ENCODE data around the gene SEMA4D.
"Not testable (repeated sequence)": the region's sequence is repeated elsewhere in the genome, so short reads cannot be mapped to it uniquely, and the experiment has no call there.

The SEMA4D gene

DNA sequence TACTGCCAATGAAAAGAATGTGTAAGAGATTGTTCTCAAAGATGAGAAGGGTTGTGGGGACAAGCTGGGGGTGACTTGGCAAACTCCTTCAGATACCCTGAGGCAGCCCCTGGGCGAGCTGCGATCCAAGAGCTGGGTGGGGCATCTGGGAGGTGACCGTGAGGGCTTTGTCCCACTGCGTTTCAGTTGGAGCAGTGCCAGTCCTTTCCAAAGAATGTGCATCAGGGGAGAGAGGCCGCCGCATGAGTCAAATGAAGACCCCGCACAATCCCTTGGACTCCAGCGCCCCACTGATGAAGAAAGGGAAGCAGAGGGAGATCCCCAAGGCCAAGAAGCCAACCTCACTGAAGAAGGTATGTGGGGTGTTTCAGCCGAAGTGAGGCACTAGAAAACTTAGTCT, 151.2 kb downstream of the SEMA4D start:
- no peak for DNase-seq

DNA sequence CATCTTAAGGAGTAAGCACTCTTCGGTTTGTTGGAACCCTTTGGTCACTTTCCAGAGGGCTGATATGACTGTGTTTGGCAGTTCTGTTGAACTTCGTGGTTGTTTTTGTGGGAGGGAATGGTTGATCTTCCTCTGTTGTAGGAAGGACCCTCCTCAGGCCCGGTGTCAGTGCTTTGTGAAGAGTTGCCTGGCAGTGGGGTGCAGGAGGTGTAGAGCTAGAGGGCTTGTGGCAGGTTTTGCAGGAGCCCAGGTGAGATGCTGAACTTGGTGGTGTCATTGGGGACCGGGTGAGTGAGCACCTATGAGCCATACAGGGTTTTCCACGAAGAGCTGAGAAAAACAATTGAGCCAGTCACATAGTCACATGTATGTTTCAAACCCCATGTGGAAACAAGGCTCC, 152.4 kb downstream of the SEMA4D start:
- no peak for DNase-seq

GRCh38 chr9:89343812-89344211, 154.1 kb downstream of the SEMA4D start:
- DNase-seq: not testable (repeated sequence)

- no peak for DNase-seq
These were observed 155.0 kb downstream of the SEMA4D start for GRCh38 chr9:89342948-89343347.

- DNase-seq: no peak
These were observed 155.7 kb downstream of the SEMA4D start for GRCh38 chr9:89342213-89342612.

- DNase-seq: no peak
These were observed 157.6 kb downstream of the SEMA4D start for GRCh38 chr9:89340332-89340731.

- no peak for DNase-seq
These were observed 158.1 kb downstream of the SEMA4D start for GRCh38 chr9:89339807-89340206.

DNA sequence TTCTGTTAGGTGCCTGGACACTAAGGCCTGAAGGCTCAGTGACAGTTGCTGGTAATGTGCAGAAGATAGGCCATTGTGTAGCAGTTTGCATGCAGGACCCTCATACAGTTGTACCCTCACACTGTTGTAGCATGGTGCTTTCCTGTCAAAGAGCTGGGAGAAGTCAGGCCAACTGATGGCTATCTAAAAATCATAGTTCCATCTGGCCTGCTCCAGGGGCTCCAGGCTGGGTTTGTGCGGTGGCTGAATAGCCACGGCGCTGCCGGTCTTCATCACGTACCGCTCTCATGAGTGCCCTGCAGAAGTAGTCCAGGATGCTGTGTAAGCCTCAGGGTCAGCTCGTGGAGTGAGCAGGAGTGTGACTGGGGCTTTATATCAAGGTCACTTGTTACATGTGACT, 167.4 kb downstream of the SEMA4D start:
- no peak for DNase-seq

- DNase-seq: no peak
These were observed 168.0 kb downstream of the SEMA4D start for GRCh38 chr9:89329917-89330316.

DNA sequence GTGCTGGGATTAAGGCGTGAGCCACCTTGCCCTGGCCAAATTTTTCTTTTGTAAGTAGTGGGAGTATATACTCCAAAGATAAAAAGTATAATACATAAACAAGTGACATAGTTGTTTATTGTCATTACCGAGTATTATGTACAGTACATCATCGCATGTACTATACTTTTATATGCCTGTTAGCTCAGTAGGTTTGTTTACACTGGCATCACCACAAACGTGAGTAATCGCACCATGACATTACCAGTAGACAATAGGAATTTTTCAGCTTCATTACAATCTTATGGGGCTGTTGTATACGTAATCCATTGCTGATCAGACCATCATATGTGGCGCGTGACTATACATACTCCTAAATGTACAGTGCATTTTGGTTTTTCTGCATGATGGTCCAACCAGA, 169.8 kb downstream of the SEMA4D start:
- DNase-seq: no peak

DNA sequence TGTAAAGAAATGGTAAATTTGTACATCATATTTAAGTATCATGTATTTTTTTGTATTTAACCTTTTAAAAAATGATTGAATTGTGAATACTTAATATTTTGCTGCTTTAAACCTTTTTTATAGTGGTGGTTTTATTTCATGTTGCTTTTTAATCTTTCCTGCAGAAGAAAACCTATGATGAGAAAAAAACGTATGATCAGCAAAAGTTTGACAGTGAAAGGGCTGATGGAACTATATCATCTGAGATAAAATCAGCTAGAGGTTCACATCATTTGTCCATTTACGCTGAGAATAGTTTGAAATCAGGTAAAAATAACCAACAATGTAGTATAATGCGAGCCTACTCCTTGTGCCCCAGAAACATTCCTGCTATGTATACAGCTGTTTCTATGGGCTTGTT, 172.2 kb downstream of the SEMA4D start:
- DNase-seq: no peak

DNA sequence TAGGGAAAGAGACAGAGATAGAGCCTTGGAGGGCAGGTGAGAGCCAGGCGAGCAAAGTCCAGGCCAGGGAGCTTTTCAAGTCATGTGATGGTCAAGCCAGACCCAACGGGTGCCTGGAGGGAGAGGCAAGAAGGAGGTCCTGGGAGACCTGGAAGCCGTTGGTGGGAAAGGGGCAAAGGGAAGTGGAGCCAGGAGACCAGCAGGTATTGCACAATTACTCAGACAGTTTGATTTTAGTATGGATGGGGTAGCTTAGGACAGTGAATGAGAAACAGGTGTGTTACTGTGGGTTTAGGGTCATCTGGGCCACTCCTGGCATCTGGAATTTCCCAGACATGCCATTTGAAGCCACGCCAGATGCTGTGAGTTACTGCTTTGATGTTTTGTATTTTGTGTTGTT, 174.5 kb downstream of the SEMA4D start:
- DNase-seq: no peak

DNA sequence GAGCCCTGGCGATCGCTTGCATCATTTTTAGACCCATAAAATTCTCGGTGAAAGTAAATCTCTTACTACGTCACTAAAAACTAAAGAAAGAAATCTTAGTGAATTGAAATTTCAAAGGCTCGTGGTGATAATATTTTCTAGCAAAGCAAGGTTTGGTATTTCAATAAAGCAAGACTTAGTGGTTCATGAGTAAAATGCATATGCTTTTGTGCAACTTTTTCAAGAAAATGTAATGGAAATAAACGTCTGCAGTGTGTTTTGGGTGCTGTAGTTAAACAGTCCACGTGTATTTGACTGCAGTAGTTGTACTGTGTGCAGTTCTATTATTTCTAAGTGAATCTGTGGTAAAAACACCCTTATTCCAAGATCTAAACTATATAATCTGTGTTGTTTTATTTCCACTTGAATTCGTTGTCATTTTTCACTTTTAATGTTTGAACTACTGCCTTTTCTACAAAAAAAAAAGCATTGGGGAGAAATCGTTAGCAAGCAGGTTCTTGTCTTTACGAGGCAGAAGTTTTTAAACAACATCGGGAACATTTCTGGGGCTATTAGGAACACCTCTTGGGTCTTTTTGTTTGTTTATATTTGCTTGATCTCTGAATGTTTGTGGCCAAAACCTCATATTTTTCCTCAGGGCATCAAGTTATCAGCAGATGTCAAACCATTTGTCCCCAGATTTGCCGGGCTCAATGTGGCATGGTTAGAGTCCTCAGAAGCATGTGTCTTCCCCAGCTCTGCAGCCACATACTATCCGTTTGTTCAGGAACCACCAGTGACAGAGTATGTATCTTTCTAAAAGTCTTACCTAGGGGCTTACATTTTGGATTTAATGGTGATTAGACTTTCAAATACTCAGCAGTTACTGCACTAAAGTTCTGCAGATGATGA, 178.7 kb downstream of the SEMA4D start:
- no peak for DNase-seq

GRCh38 chr9:89318123-89319014, 179.5 kb downstream of the SEMA4D start, which contains the start of gene SECISBP2:
SECISBP2 (plus strand) TSS chr9:89318500; CDS start chr9:89318577, 77 bp downstream.
- DNase-seq: peak; percentile 97

DNA sequence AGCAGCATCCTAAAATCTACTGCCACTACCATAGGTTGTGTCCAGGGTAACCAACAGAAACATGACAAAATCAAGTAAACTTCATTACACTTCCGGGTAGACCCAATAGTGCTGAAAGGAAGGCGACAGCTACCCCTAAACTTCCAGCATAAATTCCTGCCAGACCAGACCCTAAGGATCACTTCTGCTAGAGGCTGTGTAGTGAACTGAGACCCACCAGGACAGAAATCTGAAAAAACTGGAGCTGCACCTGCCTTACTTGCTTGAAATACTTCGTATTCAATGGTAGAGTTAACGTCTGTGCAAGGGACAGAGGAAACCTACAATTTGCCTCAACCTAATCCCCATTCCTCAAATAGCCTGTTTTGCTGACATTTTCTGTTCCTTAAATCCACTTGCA, 180.6 kb downstream of the SEMA4D start:
- DNase-seq: no peak

DNA sequence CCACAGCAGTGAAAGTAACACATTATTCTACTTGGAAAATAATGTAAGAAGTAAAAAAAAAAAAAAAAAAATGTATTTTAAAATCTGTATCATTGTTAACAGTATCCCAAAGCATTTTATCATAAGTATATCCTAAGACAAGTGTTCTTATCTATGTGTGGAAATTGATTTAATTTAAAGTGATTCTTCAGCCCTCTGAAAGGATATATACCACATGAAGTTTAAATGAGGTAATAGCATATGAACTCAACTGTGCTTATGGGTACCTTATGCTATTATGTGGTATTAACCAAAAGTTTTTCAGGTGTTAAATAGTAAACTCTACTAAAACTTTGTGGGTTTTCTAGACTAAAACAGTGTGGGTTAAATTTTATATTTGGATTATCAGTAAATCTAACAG, 182.4 kb downstream of the SEMA4D start:
- no peak for DNase-seq

DNA sequence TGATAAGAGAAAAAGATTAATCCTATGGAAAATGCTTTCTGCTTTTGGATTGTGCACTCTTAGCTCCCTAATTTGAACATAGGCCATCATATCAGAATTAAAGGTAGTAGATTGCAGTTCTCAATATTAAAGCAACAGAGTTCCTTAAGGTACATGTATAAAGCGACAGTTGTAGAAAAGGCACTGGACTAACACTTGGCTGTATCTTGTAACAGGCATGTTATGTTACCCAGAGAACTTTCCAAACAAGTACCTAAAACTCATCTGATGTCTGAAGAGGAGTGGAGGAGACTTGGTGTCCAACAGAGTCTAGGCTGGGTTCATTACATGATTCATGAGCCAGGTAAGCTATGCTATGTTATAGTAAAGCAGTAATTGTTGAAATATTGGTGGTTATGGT, 183.0 kb downstream of the SEMA4D start:
- DNase-seq: no peak

- no peak for DNase-seq
These were observed 184.1 kb downstream of the SEMA4D start for GRCh38 chr9:89313842-89314241.

GRCh38 chr9:89312222-89312571, 185.7 kb downstream of the SEMA4D start:
- no peak for DNase-seq

DNA sequence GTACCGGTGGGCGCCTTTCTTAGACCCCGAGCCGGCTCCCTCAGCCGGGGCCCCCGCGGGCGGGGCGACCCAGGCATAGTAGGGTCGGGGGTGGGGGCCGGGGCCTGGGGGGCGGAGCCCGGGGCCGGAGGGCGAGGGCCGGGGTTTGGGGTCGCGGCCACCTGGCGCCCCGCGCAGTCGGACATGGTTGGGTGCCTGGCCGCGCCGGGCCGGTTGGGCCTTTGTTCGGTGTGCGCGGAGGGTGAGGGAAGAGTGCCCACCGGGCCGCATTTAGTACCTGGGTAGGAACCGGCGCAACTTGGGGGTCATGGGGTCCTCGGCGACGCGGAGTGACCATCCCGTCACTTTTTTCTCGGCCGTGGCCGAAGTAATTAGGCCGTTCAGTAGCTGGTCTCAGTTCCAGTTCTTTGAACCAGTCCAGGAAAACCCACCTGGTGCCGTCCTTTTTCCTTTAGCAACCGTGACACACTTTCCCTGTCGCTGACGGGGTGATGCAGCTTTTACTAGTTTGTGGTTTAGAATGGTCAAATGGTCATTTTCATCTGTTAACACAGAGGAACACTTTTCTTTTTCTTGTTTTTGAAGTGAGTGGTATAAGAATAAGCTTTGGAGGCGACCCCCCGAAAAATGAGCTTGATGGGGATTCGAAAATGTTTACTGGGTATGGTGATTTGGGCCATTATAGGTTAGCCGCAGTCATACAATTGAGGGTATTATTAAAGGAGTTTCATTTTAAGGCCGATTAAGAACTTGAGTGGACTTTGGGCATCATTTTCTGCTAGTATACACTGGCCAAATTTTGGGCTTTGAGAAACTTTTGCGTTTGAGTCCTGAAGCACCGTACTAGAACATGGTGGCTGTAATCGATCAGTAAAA, 186.3 kb downstream of the SEMA4D start:
- no peak for DNase-seq
